ENCODE data around the gene UBE2J1.

UBE2J1 gene

DNA sequence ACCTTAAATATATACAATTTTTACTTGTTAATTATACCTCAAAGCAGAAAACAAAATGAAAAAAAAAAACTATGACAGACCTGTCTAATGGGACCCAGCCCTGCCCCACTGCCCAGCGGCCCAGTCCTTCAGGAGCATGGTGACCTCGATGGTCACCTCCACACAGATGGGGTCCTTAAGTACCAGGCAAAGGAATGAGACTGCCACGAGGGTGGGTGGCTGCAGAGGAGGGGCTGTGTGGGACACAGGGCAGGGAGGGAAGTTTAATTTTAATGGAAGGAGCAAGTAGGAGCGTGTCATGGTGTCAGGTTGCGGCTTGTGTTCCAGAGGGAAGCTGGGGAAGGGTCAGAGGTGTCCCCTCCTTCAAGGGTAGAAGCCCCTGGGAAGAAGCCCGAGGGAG is 66.0 kb downstream of the UBE2J1 start:
- Histone ChIP-seq H2AFZ (ENCODE audit: low read length) (no peak overlapping the region), H3K4me2 (ENCODE audit: low read length) (no peak overlapping the region), H3K9ac (ENCODE audit: low read length) (no peak overlapping the region), H3K4me1 (ENCODE audit: insufficient read depth, low read length, severe bottlenecking) (peaks cover 4% of the 10 kb centered on the region), H3K36me3 (ENCODE audit: insufficient read depth, low read length) (no peaks in the 10 kb centered on the region), H3K9me2 (ENCODE audit: low read depth, low read length) (no peaks in the 10 kb centered on the region), H4K20me1 (ENCODE audit: insufficient read depth, low read length) (no peaks in the 10 kb centered on the region), H3K27me3 (ENCODE audit: insufficient read depth, low read length) (no peaks in the 10 kb centered on the region), H3K27ac (ENCODE audit: low read depth, low read length, poor library complexity, severe bottlenecking) (no peak overlapping the region), H3K79me2 (ENCODE audit: insufficient read depth, low read length) (no peaks in the 10 kb centered on the region), H3F3A (ENCODE audit: insufficient read depth, low read length) (no peaks in the 10 kb centered on the region), H3K4me3 (ENCODE audit: low read depth, low read length, poor library complexity, severe bottlenecking) (no peak overlapping the region), H3K9me3 (ENCODE audit: low read length) (no peaks in the 10 kb centered on the region)
- no peak for TF ChIP-seq EZH2 (IDR thresholded peaks at IDR 0.05; ENCODE audit: borderline replicate concordance, low read length)
- TF ChIP-seq, protein P1, sequence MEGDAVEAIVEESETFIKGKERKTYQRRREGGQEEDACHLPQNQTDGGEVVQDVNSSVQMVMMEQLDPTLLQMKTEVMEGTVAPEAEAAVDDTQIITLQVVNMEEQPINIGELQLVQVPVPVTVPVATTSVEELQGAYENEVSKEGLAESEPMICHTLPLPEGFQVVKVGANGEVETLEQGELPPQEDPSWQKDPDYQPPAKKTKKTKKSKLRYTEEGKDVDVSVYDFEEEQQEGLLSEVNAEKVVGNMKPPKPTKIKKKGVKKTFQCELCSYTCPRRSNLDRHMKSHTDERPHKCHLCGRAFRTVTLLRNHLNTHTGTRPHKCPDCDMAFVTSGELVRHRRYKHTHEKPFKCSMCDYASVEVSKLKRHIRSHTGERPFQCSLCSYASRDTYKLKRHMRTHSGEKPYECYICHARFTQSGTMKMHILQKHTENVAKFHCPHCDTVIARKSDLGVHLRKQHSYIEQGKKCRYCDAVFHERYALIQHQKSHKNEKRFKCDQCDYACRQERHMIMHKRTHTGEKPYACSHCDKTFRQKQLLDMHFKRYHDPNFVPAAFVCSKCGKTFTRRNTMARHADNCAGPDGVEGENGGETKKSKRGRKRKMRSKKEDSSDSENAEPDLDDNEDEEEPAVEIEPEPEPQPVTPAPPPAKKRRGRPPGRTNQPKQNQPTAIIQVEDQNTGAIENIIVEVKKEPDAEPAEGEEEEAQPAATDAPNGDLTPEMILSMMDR (IDR thresholded peaks at IDR 0.05; ENCODE audit: low read length) = no peak

DNA sequence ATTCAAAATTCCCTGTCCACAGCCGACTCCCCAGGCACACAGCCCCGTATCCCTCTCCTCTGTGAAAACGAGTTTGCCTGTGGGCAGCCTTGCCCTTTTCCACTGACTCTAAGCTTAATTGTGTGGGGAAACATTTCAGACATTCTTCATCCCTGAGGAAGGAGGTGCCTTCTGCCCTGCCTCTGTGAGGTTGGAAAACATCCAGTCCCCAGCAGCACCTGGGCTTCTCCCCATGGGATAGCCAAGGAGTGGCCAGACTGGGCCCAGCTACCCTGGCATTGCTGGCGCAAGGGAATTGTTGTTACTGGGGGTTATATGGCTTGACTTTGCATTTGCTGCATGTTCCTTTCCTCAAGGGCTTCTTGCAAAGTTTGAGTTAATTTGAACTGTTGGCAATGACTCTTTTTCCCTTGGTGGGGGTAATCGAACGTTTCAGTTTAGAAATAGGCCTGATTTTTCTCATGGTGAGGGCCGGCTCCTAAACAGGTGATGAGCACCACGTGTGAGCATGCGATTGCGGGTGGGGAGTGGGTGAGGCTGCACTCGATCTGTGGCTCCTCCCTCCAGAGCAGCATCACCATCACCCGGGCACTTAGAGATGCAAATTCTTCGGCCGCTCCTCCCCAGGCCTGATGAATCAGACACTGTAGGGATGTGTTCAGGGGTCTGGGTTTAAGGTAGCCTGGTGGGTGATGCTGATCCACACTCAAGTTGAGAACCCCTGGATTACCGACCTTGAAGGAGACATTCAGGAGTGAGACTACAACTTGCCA is 67.4 kb downstream of the UBE2J1 start:
- no peaks in the 10 kb centered on the region for H4K20me1 ChIP-seq (ENCODE audit: insufficient read depth, low read length)
- H3K79me2 ChIP-seq (ENCODE audit: insufficient read depth, low read length) = no peaks in the 10 kb centered on the region
- H3K4me3 ChIP-seq (ENCODE audit: low read depth, low read length, poor library complexity, severe bottlenecking) = no peak overlapping the region
- no peaks in the 10 kb centered on the region for H3K9me2 ChIP-seq (ENCODE audit: low read depth, low read length)
- no peak overlapping the region for H3K4me2 ChIP-seq (ENCODE audit: low read length)
- H3K27ac ChIP-seq (ENCODE audit: low read depth, low read length, poor library complexity, severe bottlenecking) = no peak overlapping the region
- H3K9me3 ChIP-seq (ENCODE audit: low read length) = no peaks in the 10 kb centered on the region
- TF ChIP-seq, protein P1 (IDR thresholded peaks at IDR 0.05; ENCODE audit: low read length) = no peak
- no peak for TF ChIP-seq EZH2 (IDR thresholded peaks at IDR 0.05; ENCODE audit: borderline replicate concordance, low read length)
- H2AFZ ChIP-seq (ENCODE audit: low read length) = no peak overlapping the region
- H3K36me3 ChIP-seq (ENCODE audit: insufficient read depth, low read length) = no peaks in the 10 kb centered on the region
- H3K27me3 ChIP-seq (ENCODE audit: insufficient read depth, low read length) = no peaks in the 10 kb centered on the region
- peaks cover 4% of the 10 kb centered on the region for H3K4me1 ChIP-seq (ENCODE audit: insufficient read depth, low read length, severe bottlenecking)
- H3F3A ChIP-seq (ENCODE audit: insufficient read depth, low read length) = no peaks in the 10 kb centered on the region
- no peak overlapping the region for H3K9ac ChIP-seq (ENCODE audit: low read length)

DNA sequence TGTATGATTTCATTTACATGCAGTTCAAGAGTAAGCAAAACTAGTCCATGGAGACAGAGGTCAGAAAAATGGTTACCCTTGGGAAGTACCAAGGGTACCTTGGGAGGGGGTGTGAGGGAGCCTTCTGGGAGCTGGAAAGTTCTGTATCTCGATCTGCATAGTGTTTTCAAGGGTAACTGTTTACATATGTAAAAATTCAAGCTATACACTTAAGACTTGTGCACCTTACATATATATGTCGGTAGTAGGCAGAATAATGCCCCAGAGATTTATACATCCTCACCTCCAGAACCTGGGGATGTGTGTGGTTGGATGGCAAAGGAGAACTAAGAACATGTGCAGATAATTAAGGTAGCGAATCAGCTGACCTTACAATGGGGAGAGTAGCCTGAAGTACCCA is 68.4 kb downstream of the UBE2J1 start:
- H3K4me2 ChIP-seq (ENCODE audit: low read length) = no peak overlapping the region
- no peaks in the 10 kb centered on the region for H4K20me1 ChIP-seq (ENCODE audit: insufficient read depth, low read length)
- H2AFZ ChIP-seq (ENCODE audit: low read length) = no peak overlapping the region
- no peak for TF ChIP-seq EZH2 (IDR thresholded peaks at IDR 0.05; ENCODE audit: borderline replicate concordance, low read length)
- TF ChIP-seq, protein P1 (IDR thresholded peaks at IDR 0.05; ENCODE audit: low read length) = no peak
- no peaks in the 10 kb centered on the region for H3K27me3 ChIP-seq (ENCODE audit: insufficient read depth, low read length)
- H3K79me2 ChIP-seq (ENCODE audit: insufficient read depth, low read length) = no peaks in the 10 kb centered on the region
- H3K36me3 ChIP-seq (ENCODE audit: insufficient read depth, low read length) = no peaks in the 10 kb centered on the region
- H3K27ac ChIP-seq (ENCODE audit: low read depth, low read length, poor library complexity, severe bottlenecking) = no peak overlapping the region
- no peaks in the 10 kb centered on the region for H3K9me2 ChIP-seq (ENCODE audit: low read depth, low read length)
- peaks cover 4% of the 10 kb centered on the region for H3K4me1 ChIP-seq (ENCODE audit: insufficient read depth, low read length, severe bottlenecking)
- no peak overlapping the region for H3K9ac ChIP-seq (ENCODE audit: low read length)
- H3F3A ChIP-seq (ENCODE audit: insufficient read depth, low read length) = no peaks in the 10 kb centered on the region
- H3K9me3 ChIP-seq (ENCODE audit: low read length) = no peaks in the 10 kb centered on the region
- H3K4me3 ChIP-seq (ENCODE audit: low read depth, low read length, poor library complexity, severe bottlenecking) = no peak overlapping the region
